MM.1S (cell line): ENCODE measurements around the gene MS4A10.
A peak's percentile ranks its signal among the peaks of the same experiment; 100 is the strongest.

ENCODE experiments used
- DNase-seq: peaks from one replicate; pipeline ENCODE4 v3.0.0-alpha.2; 2015
- H2AFZ ChIP-seq: fragments of 300-600 bp; sonication (generic); 2 replicates; pipeline ENCODE4 v1.6.0; 2016; ENCODE audit warnings: antibody characterized with exemption, low read length
- H3F3A ChIP-seq: fragments of 300-600 bp; sonication (generic); 2 replicates; pipeline ENCODE4 v1.6.1; 2016; ENCODE audit warnings: mild to moderate bottlenecking, antibody characterized with exemption, low read length, moderate library complexity, mixed read lengths; ENCODE audit not compliant: insufficient read depth
- H3K27ac ChIP-seq: fragments of 300-600 bp; sonication (generic); 2 replicates; pipeline ENCODE4 v1.5.1; 2016; ENCODE audit warnings: mild to moderate bottlenecking, low read length
- H3K27me3 ChIP-seq: fragments of 300-600 bp; sonication (generic); replicated peaks from 2 replicates; pipeline ENCODE4 v1.6.0; 2016; ENCODE audit warnings: low read length; ENCODE audit not compliant: insufficient read depth
- H3K36me3 ChIP-seq: fragments of 300-600 bp; sonication (generic); replicated peaks from 2 replicates; pipeline ENCODE4 v1.6.1; 2016; ENCODE audit warnings: mild to moderate bottlenecking, low read length, mixed read lengths; ENCODE audit not compliant: insufficient read depth
- H3K4me1 ChIP-seq: fragments of 300-600 bp; sonication (generic); 2 replicates; pipeline ENCODE4 v1.6.1; 2016; ENCODE audit warnings: low read length, mixed read lengths
- H3K4me2 ChIP-seq: fragments of 300-600 bp; sonication (generic); 2 replicates; pipeline ENCODE4 v1.6.0; 2016; ENCODE audit warnings: low read depth, low read length
- H3K4me3 ChIP-seq: fragments of 300-600 bp; sonication (generic); 2 replicates; pipeline ENCODE4 v1.5.1; 2016; ENCODE audit warnings: low read length, mixed read lengths
- H3K79me2 ChIP-seq: fragments of 300-600 bp; sonication (generic); 2 replicates; pipeline ENCODE4 v1.6.1; 2016; ENCODE audit warnings: mixed run types, low read length, mixed read lengths
- H3K9ac ChIP-seq: fragments of 300-600 bp; sonication (generic); 2 replicates; pipeline ENCODE4 v1.6.1; 2016; ENCODE audit warnings: low read length, mixed read lengths
- H3K9me2 ChIP-seq: fragments of 300-600 bp; sonication (generic); replicated peaks from 2 replicates; pipeline ENCODE4 v1.6.1; 2016; ENCODE audit warnings: mild to moderate bottlenecking, low read length, mixed read lengths; ENCODE audit not compliant: insufficient read depth
- H3K9me3 ChIP-seq: fragments of 300-600 bp; sonication (generic); replicated peaks from 2 replicates; pipeline ENCODE4 v1.6.1; 2016; ENCODE audit warnings: mild to moderate bottlenecking, low read length, mixed read lengths; ENCODE audit not compliant: insufficient read depth
- H4K20me1 ChIP-seq: fragments of 300-600 bp; sonication (generic); 2 replicates; pipeline ENCODE4 v1.6.1; 2016; ENCODE audit warnings: mild to moderate bottlenecking, low read length, moderate library complexity, mixed read lengths; ENCODE audit not compliant: insufficient read depth
- CTCF ChIP-seq: fragments of 300-600 bp; sonication (generic); IDR thresholded peaks from 2 replicates; pipeline ENCODE4 v1.5.1; 2016; ENCODE audit warnings: antibody characterized with exemption, low read length, mixed read lengths
- EZH2 ChIP-seq: fragments of 300-600 bp; sonication (generic); optimal IDR thresholded peaks from 2 replicates; pipeline ENCODE3; 2017; ENCODE audit warnings: low read depth, mild to moderate bottlenecking, antibody characterized with exemption, low read length, mixed read lengths
- EZH2phosphoT487 ChIP-seq: fragments of 300-600 bp; sonication (generic); IDR thresholded peaks from 2 replicates; pipeline ENCODE4 v1.6.1; 2018; ENCODE audit warnings: antibody characterized with exemption, low read length

MS4A10 gene

GRCh38 chr11:60845338-60845737 is 60.2 kb downstream of the MS4A10 start:
- peaks cover 23% of the 10 kb centered on the region for H3F3A ChIP-seq
- peak overlapping the region; percentile 97 for H3K9ac ChIP-seq
- no peaks in the 10 kb centered on the region for H4K20me1 ChIP-seq
- no peak for TF ChIP-seq CTCF
- TF ChIP-seq EZH2: no peak
- no peak for TF ChIP-seq EZH2phosphoT487
- H3K9me3 ChIP-seq: no peaks in the 10 kb centered on the region
- H3K9me2 ChIP-seq: no peaks in the 10 kb centered on the region
- no peak for DNase-seq
- peaks cover 27% of the 10 kb centered on the region for H3K36me3 ChIP-seq
- H3K27ac ChIP-seq: peak overlapping the region; percentile 18; the same call in 1 of the 2 replicates
- peak overlapping the region; percentile 94 for H3K4me2 ChIP-seq
- peak overlapping the region; percentile 92 for H3K4me3 ChIP-seq
- H3K79me2 ChIP-seq: peaks cover 84% of the 10 kb centered on the region
- H3K4me1 ChIP-seq: peaks cover 24% of the 10 kb centered on the region
- no peak overlapping the region for H2AFZ ChIP-seq
- H3K27me3 ChIP-seq: no peaks in the 10 kb centered on the region

- no peak overlapping the region for H2AFZ ChIP-seq
- H3K27me3 ChIP-seq: no peaks in the 10 kb centered on the region
- peaks cover 18% of the 10 kb centered on the region for H3F3A ChIP-seq
- DNase-seq: no peak
- no peak overlapping the region for H3K4me3 ChIP-seq
- TF ChIP-seq EZH2: no peak
- no peak for TF ChIP-seq CTCF
- no peak for TF ChIP-seq EZH2phosphoT487
- H3K79me2 ChIP-seq: peaks cover 76% of the 10 kb centered on the region
- no peak overlapping the region for H3K9ac ChIP-seq
- no peaks in the 10 kb centered on the region for H3K9me3 ChIP-seq
- peaks cover 10% of the 10 kb centered on the region; the same call in 1 of the 2 replicates for H3K4me1 ChIP-seq
- no peaks in the 10 kb centered on the region for H4K20me1 ChIP-seq
- no peak overlapping the region for H3K27ac ChIP-seq
- H3K4me2 ChIP-seq: no peak overlapping the region
- no peaks in the 10 kb centered on the region for H3K9me2 ChIP-seq
- H3K36me3 ChIP-seq: peaks cover 44% of the 10 kb centered on the region
Measured at GRCh38 chr11:60847281-60847680, 62.1 kb downstream of the MS4A10 start.

DNA sequence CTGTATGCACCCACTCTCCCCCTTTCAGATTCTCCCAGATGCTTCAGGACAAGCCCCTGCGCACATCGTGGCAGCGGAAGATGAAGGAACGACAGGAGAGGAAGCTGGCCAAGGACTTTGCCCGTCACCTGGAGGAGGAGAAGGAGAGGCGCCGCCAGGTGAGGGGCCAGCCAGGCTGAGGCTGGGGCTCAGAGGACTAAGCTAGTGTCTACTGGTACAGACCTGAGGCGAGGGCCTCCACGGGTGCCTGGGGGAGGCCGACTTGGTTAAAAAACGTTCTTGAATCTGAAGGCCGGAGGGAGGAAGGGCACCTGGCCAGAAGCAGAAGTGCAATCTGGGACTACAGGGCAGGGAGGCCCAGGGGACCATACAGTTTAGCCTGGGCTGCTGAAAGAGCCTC is 62.8 kb downstream of the MS4A10 start:
- Histone ChIP-seq H4K20me1 (no peaks in the 10 kb centered on the region), H3K9me3 (no peaks in the 10 kb centered on the region), H3K9ac (no peak overlapping the region), H2AFZ (no peak overlapping the region), H3K9me2 (no peaks in the 10 kb centered on the region), H3K4me1 (peaks cover 10% of the 10 kb centered on the region; the same call in 1 of the 2 replicates), H3K27ac (no peak overlapping the region), H3F3A (peaks cover 22% of the 10 kb centered on the region), H3K27me3 (no peaks in the 10 kb centered on the region), H3K79me2 (peaks cover 70% of the 10 kb centered on the region), H3K36me3 (peaks cover 44% of the 10 kb centered on the region), H3K4me2 (no peak overlapping the region), H3K4me3 (no peak overlapping the region)
- DNase-seq: no peak
- TF ChIP-seq CTCF (no peak), EZH2phosphoT487 (no peak), EZH2 (no peak)
